HFFc6 (cell line): ENCODE measurements around the gene SCLT1. TPM values are rescaled to one million over a fixed set of nuclear protein-coding genes. Genes with fewer than 3 reads are reported as not detected.
A peak's percentile ranks its signal among the peaks of the same experiment; 100 is the strongest.

ENCODE experiments used
- DNase-seq: peaks from one replicate; pipeline ENCODE4 v3.0.0-alpha.2; 2018
- H3K27ac Mint-ChIP-seq: 2 replicates; pipeline ENCODE4 v1.8.0; 2020; ENCODE audit warnings: mild to moderate bottlenecking, mixed read lengths
- H3K27me3 Mint-ChIP-seq: 2 replicates; pipeline ENCODE4 v1.8.0; 2021; ENCODE audit warnings: mild to moderate bottlenecking, moderate library complexity, mixed read lengths; ENCODE audit not compliant: insufficient read depth
- H3K36me3 Mint-ChIP-seq: 2 replicates; pipeline ENCODE4 v1.8.0; 2021; ENCODE audit warnings: low read depth, mixed read lengths
- H3K4me1 Mint-ChIP-seq: 2 replicates; pipeline ENCODE4 v1.8.0; 2020; ENCODE audit warnings: low read depth, mixed read lengths
- H3K4me3 Mint-ChIP-seq: 2 replicates; pipeline ENCODE4 v1.8.0; 2020; ENCODE audit warnings: mild to moderate bottlenecking, moderate library complexity, mixed read lengths
- H3K9me3 Mint-ChIP-seq: 2 replicates; pipeline ENCODE4 v1.8.0; 2020; ENCODE audit warnings: mild to moderate bottlenecking, mixed read lengths
- CTCF ChIP-seq: fragments of 200-600 bp; sonication (generic); IDR thresholded peaks from 2 replicates; pipeline ENCODE4 v1.5.0; 2021; ENCODE audit warnings: antibody characterized with exemption, mild to moderate bottlenecking
- total RNA-seq, 6 experiments: library from RNA; stranded (reverse); fragmentation: NEBNext Ultra II Directional; extraction: Animal tissue kit (Norgen Biotek cat#: 25700); gene quantifications; 2 replicates in 1 of 6; 3 replicates in 5 of 6; pipeline ENCODE4 v1.2.3, GENCODE V29; 2021

Gene SCLT1
- total RNA-seq, 6 experiments from 2014 or later, result 8.3 to 13.5 (median 11.5) TPM

GRCh38 chr4:128840711-128841318 is 252.5 kb downstream of the SCLT1 start:
- Mint-ChIP-seq H3K27ac (no peak overlapping the region), H3K4me3 (no peak overlapping the region), H3K36me3 (peaks cover 49% of the 10 kb centered on the region), H3K4me1 (peaks cover 30% of the 10 kb centered on the region), H3K27me3 (no peaks in the 10 kb centered on the region), H3K9me3 (no peaks in the 10 kb centered on the region)
- no peak for DNase-seq
- TF ChIP-seq CTCF, result peak; percentile 26; the same call in 1 of the 2 replicates

GRCh38 chr4:128837679-128838078 is 255.7 kb downstream of the SCLT1 start:
- Mint-ChIP-seq H3K9me3 (no peaks in the 10 kb centered on the region), H3K4me1 (peaks cover 30% of the 10 kb centered on the region), H3K36me3 (peaks cover 35% of the 10 kb centered on the region), H3K4me3 (peak overlapping the region; percentile 64; the same call in 1 of the 2 replicates), H3K27ac (peak overlapping the region; percentile 59), H3K27me3 (no peaks in the 10 kb centered on the region)
- no peak for DNase-seq
- TF ChIP-seq CTCF, result no peak

- Mint-ChIP-seq H3K4me1 (peaks cover 30% of the 10 kb centered on the region), H3K9me3 (no peaks in the 10 kb centered on the region), H3K27ac (no peak overlapping the region), H3K27me3 (no peaks in the 10 kb centered on the region), H3K36me3 (peaks cover 31% of the 10 kb centered on the region), H3K4me3 (no peak overlapping the region)
- DNase-seq, result no peak
- no peak for TF ChIP-seq CTCF
Measured at GRCh38 chr4:128837198-128837597, 256.1 kb downstream of the SCLT1 start.

- no peak overlapping the region for H3K27ac Mint-ChIP-seq
- peaks cover 24% of the 10 kb centered on the region for H3K36me3 Mint-ChIP-seq
- no peaks in the 10 kb centered on the region for H3K27me3 Mint-ChIP-seq
- no peak for DNase-seq
- no peak for TF ChIP-seq CTCF
- no peaks in the 10 kb centered on the region for H3K9me3 Mint-ChIP-seq
- H3K4me1 Mint-ChIP-seq, result peaks cover 45% of the 10 kb centered on the region
- no peak overlapping the region for H3K4me3 Mint-ChIP-seq
Measured at GRCh38 chr4:128835498-128836222, 257.7 kb downstream of the SCLT1 start.

Other genes starting within 250 kb of the SCLT1 start
- gene C4orf33, start 2.6 kb upstream of the SCLT1 start, total RNA-seq, result 10 to 100 TPM in 1 of 6 experiments, 1 to 10 TPM in 5; 7.6 to 10.3 (median 8.8) TPM